GM13977 (cell line): ENCODE results near the gene LRRC8D.

Source experiments
- DNase-seq: peaks from one replicate; pipeline ENCODE4 v3.0.0; 2012; ENCODE audit warnings: low spot score
- in situ Hi-C: fragments of 300-500 bp; cut with MboI; formaldehyde crosslinking; loops from one replicate; pipeline ENCODE4 v1.12.0; 2022; ENCODE audit warnings: low sequenced_read_pairs, low pct_unique_long_range_greater_than_20kb, mixed read lengths, inconsistent platforms; ENCODE audit not compliant: unreplicated experiment
- TF ChIP-seq, protein P1 (sequence below): IDR thresholded peaks from 2 replicates; pipeline ENCODE4 v1.5.1; 2012; ENCODE audit warnings: mild to moderate bottlenecking, control low read depth; ENCODE audit not compliant: insufficient read depth; ENCODE audit errors: extremely low read depth, missing control alignments

Gene LRRC8D

DNA sequence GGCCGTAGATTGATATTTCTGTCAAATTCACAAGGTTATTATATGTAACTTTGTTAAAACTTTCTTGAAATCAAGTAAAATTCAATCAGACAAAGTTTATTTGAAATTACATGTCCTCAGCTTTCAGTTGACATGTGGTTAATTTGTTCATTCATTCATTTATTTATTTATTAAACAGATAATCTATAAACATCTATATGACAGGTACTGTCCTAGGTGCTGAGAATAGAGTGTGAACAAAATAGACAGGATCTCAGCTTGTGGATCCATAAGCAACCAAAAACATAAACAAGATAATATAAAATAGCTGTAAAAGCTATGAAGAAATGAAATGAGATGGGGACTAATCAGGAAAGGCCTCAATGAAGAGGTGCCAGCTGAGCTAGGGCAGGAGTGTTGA, 72.0 kb downstream of the LRRC8D start:
- in situ Hi-C loops: no loop called here
- TF ChIP-seq, protein P1, sequence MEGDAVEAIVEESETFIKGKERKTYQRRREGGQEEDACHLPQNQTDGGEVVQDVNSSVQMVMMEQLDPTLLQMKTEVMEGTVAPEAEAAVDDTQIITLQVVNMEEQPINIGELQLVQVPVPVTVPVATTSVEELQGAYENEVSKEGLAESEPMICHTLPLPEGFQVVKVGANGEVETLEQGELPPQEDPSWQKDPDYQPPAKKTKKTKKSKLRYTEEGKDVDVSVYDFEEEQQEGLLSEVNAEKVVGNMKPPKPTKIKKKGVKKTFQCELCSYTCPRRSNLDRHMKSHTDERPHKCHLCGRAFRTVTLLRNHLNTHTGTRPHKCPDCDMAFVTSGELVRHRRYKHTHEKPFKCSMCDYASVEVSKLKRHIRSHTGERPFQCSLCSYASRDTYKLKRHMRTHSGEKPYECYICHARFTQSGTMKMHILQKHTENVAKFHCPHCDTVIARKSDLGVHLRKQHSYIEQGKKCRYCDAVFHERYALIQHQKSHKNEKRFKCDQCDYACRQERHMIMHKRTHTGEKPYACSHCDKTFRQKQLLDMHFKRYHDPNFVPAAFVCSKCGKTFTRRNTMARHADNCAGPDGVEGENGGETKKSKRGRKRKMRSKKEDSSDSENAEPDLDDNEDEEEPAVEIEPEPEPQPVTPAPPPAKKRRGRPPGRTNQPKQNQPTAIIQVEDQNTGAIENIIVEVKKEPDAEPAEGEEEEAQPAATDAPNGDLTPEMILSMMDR: no peak
- no peak for DNase-seq

- TF ChIP-seq, protein P1: no peak
- in situ Hi-C loops: no loop called here
- DNase-seq: no peak
Measured at GRCh38 chr1:89894210-89895201, 73.7 kb downstream of the LRRC8D start.

DNA sequence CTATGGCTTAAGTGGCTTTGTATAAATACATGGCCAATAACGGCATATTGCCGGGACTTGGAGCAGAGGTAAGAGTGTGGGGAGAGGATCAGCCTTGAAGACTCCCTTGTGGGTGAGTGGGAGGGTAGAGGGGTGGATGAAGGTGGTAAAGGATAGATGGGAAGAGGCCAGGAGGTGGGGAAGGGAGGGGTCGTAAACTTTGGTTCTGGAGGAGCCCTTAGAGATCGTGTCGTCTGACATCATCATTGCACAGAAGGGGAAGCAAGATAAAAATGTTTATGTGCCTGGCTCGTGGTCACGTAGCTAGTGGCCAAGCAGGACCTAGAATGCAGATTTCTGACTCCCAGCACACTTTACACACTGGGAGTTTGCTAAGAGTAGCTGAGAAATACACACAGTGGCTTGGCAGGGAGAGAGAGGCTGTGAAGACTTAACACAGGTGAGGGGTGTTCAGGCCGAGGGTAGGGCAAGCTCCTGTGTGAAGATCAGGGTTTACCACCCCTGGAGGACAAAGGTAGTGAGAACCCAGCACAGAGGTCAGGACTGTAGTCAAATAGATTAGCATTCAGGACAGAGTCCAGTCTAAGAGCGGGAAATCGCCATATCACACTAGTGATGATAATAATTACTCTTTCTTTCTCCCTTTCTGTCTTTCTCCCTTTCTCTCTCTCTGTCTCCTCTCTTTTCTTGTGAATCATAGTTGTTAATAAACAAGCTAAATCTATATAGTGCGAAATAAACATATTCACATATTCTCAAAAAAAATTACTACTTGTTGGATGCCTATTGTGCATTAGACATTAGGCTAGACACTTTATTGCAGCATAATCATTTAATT, 75.5 kb downstream of the LRRC8D start:
- TF ChIP-seq, protein P1: no peak
- no peak for DNase-seq
- in situ Hi-C loops: no loop called here

GRCh38 chr1:89897347-89898133, 76.7 kb downstream of the LRRC8D start:
- in situ Hi-C loops: no loop called here
- TF ChIP-seq, protein P1: no peak
- no peak for DNase-seq

DNA sequence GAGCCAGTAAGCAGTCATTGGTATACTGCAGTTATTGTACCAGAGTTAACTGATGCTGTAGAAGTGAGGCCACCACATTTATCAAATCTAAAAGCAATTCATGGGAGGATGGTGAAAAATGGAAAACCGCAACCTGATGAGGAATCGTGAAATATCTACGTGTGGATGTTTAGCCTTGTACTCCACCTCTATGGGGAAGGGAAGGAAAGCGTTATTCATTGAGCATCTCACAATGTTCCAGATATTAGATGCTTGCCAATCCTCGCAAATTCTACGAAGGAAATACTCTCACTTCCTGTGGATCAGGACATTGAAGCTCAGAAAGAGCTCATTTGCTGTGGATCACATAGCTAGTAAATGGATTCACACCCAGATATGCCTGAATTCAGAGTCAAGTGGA, 77.3 kb downstream of the LRRC8D start:
- DNase-seq: no peak
- TF ChIP-seq, protein P1: no peak
- in situ Hi-C loops: no loop called here
